ENCODE measurements around the gene TMEM170A.

The TMEM170A gene

GRCh38 chr16:75497558-75497957, 33.1 kb upstream of the TMEM170A start:
- DNase-seq (ENCODE audit: low read depth in 2 of 2): no peak
- H3K4me3 ChIP-seq (replicated peaks in 1 of 2; ENCODE audit: low read depth in 2 of 2, low read length in 2 of 2): no peak overlapping the region
- TF ChIP-seq CTCF (IDR thresholded peaks at IDR 0.05; ENCODE audit: low read depth, low read length): no peak

DNA sequence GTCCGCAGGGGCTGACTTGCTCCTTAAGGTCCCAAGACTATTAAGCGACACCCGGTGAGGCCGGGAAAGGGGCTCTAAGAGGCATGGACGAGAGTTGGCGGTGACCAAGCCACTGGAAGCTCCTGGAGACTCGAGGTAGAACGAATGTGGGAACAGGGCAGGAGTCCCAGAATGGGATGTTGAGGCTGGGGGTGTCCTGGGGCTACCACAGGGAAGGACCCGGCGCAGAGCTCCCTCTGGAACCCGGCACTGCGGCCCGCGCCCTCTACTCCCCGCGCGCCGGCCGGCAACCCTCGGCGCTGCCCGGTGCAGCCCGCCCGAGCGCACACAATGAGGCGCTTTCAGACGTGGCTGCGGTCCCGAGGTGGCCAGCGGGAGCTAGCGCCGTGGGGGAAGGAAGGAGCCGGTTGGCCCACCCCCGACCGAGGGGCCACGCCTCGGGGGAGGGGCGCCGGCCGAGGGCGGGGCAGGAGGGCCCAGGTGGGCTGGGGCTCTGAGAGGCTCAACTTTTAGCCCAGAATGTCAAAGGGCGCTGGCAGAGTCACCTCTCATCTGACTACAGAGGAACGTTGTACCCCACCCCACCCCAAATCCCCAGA, 30.7 kb upstream of the TMEM170A start, which contains the start of gene CHST6:
Gene CHST6 (minus strand): TSS at position 366 of the 599 bp plus-strand sequence. CDS start 15,613 bp downstream, outside the sequence.
- no peak for TF ChIP-seq CTCF (IDR thresholded peaks at IDR 0.05; ENCODE audit: low read depth, low read length)
- peak; percentile 31 to 43 for DNase-seq (ENCODE audit: low read depth in 2 of 2)
- peak within 1 kb of the TSS; percentile 37 to 54 for H3K4me3 ChIP-seq (replicated peaks in 1 of 2; ENCODE audit: low read depth in 2 of 2, low read length in 2 of 2)

- no peak for TF ChIP-seq CTCF (IDR thresholded peaks at IDR 0.05; ENCODE audit: low read depth, low read length)
- H3K4me3 ChIP-seq (replicated peaks in 1 of 2; ENCODE audit: low read depth in 2 of 2, low read length in 2 of 2): peak overlapping the region; percentile 37 to 54
- DNase-seq (ENCODE audit: low read depth in 2 of 2): no peak
Measured at GRCh38 chr16:75494661-75495075, 30.2 kb upstream of the TMEM170A start.

DNA sequence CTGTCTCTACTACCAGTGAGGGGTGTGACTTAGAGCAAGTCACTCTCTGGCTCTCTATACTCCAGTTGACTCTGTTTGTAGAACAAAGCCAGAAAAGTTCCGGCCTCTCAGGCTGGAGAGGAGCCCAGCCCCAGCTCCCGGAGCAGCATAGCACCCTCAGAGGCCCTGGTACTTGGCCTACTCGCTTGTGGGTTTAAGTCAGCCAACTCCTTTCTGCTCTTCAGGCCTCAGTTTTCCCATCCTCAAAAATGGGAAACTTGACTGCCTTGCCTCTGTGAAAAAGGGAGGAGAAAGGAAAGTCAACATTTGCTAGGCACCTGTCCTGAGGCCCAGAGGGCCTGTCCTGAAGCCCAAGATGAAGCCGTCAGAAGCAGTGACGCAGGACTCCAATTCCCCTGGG, 29.7 kb upstream of the TMEM170A start:
- no peak for DNase-seq (ENCODE audit: low read depth in 2 of 2)
- H3K4me3 ChIP-seq (replicated peaks in 1 of 2; ENCODE audit: low read depth in 2 of 2, low read length in 2 of 2): peak overlapping the region in 1 of 2 donors; percentile 54
- TF ChIP-seq CTCF (IDR thresholded peaks at IDR 0.05; ENCODE audit: low read depth, low read length): no peak

DNA sequence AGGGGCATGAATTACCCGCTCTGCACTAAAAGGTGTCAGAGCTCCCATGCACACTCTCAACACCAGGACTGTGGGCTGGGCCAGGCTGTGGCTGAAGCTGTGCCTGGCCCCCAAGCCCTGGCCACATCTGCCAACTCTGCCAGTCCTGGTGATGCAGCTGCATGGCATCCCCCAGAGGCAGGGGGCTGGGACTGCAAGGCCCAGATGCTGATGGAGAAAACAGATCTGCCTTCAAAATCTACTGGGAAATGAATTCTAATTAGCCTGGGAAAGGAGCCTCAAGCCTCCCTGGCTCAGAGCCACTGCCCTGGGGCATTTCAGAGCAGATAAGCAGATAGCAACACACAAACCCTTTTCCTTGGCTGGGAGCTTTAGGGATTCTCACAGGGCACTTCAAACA, 27.4 kb upstream of the TMEM170A start:
- no peak overlapping the region for H3K4me3 ChIP-seq (replicated peaks in 1 of 2; ENCODE audit: low read depth in 2 of 2, low read length in 2 of 2)
- no peak for DNase-seq (ENCODE audit: low read depth in 2 of 2)
- no peak for TF ChIP-seq CTCF (IDR thresholded peaks at IDR 0.05; ENCODE audit: low read depth, low read length)

- TF ChIP-seq CTCF (IDR thresholded peaks at IDR 0.05; ENCODE audit: low read depth, low read length): no peak
- no peak for DNase-seq (ENCODE audit: low read depth in 2 of 2)
- no peak overlapping the region for H3K4me3 ChIP-seq (replicated peaks in 1 of 2; ENCODE audit: low read depth in 2 of 2, low read length in 2 of 2)
Measured at GRCh38 chr16:75488322-75488721, 23.8 kb upstream of the TMEM170A start.
